Fibroblast of villous mesenchyme (primary cell): ENCODE measurements around the gene ARHGEF5. TPM values are rescaled to one million over a fixed set of nuclear protein-coding genes. Genes with fewer than 3 reads are reported as not detected.

Experiments used
- DNase-seq: peaks from one replicate; pipeline ENCODE4 v3.0.0-alpha.2; 2010; ENCODE audit warnings: low read depth
- H3K4me3 ChIP-seq: 2 replicates; pipeline ENCODE4 v1.5.1; 2011; ENCODE audit warnings: low read depth, mild to moderate bottlenecking, low read length
- total RNA-seq: library from RNA; depleted of rRNA; stranded (reverse); fragments of >200 nt; gene quantifications from 2 replicates; pipeline ENCODE4 v1.2.3, GENCODE V29; 2012
- TF ChIP-seq, protein P1 (sequence below): IDR thresholded peaks from 2 replicates; pipeline ENCODE4 v1.5.1; 2012; ENCODE audit warnings: low read depth, mild to moderate bottlenecking, low read length; ENCODE audit not compliant: insufficient read depth

The ARHGEF5 gene
- total RNA-seq, 1 donor: 3.9 TPM

DNA sequence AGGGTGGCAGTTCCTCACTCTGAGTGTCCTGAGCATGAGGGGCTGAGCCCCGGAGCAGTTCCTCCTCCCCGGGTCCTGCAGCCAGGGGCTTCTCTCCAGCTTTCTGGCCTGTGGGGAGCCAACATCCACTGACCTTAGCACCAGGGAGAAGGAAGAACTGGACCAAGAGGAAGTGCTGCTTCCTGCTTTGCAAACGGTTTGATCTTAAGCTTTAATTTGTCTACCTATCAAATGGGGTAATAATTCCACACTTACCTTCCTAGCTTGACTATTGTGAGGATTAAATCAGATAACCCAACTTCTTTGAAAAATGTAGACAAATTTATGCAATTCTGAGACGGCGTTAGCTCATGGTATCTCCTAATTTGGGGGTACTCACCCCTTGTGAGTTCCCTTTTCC is 46.3 kb downstream of the ARHGEF5 start:
- DNase-seq: no peak

DNA sequence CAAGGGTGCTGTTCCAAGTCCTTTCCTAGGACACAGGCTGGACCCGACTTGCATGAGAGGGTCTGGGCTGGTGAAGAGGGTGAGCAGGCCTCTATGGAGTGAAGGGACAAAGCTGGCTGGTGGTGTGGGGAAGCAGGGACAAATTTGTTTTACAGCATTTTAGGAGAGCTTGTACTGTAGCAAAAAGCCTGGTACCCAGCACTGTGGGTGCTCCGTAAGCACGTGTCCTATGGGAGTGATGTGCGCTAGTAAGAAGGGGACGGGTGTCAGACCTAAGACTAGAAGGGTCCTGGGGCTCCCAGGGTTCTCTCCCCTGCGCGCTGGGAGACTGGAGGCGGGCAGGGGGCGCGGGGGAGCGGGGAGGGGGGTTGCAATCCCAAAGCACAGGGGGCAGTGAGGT is 47.9 kb downstream of the ARHGEF5 start:
- TF ChIP-seq, protein P1, sequence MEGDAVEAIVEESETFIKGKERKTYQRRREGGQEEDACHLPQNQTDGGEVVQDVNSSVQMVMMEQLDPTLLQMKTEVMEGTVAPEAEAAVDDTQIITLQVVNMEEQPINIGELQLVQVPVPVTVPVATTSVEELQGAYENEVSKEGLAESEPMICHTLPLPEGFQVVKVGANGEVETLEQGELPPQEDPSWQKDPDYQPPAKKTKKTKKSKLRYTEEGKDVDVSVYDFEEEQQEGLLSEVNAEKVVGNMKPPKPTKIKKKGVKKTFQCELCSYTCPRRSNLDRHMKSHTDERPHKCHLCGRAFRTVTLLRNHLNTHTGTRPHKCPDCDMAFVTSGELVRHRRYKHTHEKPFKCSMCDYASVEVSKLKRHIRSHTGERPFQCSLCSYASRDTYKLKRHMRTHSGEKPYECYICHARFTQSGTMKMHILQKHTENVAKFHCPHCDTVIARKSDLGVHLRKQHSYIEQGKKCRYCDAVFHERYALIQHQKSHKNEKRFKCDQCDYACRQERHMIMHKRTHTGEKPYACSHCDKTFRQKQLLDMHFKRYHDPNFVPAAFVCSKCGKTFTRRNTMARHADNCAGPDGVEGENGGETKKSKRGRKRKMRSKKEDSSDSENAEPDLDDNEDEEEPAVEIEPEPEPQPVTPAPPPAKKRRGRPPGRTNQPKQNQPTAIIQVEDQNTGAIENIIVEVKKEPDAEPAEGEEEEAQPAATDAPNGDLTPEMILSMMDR: no peak
- H3K4me3 ChIP-seq: no peak overlapping the region
- no peak for DNase-seq

More for the DNA sequence above, 46.3 kb downstream of the ARHGEF5 start:
- no peak overlapping the region for H3K4me3 ChIP-seq
- TF ChIP-seq, protein P1: no peak

DNA sequence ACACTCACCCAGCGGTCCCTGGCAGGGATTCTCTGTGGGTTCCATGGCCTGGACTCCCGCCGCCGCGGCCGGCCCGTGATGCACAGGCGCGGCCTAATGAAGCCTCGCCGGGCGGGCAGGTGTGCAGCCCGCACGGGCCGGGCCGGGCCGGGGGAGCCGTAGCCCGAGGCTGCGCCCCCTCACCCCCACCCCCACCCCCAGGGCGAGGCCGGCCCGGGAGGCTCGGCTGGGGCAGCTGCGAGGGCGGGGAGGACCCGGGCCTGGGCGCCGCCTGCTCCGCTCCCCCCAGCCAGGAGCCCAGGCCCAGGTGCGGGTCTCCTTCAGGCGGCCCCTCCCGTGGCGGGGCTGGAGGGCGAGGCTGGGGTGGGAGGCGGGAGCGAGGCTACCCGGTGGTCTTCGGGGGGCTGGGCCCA is 48.5 kb downstream of the ARHGEF5 start, which contains the start of gene NOBOX:
Gene NOBOX, minus strand, starts transcription at position 45 of the 413 bp plus-strand sequence.
- TF ChIP-seq, protein P1: no peak
- no peak for DNase-seq
- H3K4me3 ChIP-seq: no peak within 1 kb of the TSS

DNA sequence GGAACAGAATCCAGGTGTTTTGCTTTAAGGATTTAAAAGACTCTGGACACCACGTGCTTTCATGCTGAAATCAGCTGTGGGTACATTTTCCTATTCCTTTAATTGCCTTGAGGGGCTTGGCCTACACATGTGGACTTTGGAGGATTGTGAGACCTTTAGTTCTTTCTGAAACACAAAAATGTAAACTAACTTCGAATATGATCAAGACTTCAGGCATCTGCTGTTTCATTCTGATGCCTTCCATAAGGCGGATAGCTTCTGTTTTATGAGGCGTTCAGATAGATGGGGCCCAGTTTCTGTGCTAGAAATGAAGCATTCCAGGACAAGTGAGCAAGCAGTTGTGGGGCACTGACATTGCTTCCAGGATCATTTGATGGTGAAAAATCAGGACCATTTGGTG is 49.7 kb downstream of the ARHGEF5 start:
- peak; percentile 50 for DNase-seq
- H3K4me3 ChIP-seq: no peak overlapping the region
- TF ChIP-seq, protein P1: no peak

DNA sequence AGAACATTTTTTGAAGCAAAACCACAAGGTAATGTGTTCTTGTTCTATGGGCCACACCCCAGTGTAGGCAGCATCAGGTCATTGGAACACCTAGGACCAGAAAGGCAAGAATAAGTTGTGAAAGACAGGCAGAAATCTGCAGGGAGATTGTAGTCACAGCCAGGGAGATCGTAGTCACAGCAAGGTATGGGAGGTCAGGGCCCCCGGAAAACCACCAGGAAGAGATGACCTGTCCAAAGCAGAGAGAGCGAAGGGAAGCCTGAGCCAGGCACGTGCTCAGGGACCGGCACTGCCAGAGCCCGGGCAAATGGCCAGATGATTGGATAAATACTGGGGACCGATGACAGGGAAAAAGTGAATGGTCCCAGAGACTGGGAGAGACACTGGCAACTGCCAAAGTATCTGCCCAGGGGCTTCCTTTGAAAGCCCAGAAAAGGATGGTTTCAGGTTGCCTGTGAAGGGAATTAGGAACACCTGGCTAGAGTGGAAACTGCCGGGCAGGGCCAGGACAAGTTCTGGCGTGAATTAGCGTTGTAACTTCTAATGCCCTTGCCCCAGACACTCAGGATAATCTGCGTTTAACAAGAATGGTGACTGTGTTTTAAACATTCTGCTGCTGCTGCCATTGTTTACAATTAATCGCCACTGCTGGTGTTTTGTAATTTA is 52.2 kb downstream of the ARHGEF5 start:
- no peak for DNase-seq
- TF ChIP-seq, protein P1: no peak
- no peak overlapping the region for H3K4me3 ChIP-seq

DNA sequence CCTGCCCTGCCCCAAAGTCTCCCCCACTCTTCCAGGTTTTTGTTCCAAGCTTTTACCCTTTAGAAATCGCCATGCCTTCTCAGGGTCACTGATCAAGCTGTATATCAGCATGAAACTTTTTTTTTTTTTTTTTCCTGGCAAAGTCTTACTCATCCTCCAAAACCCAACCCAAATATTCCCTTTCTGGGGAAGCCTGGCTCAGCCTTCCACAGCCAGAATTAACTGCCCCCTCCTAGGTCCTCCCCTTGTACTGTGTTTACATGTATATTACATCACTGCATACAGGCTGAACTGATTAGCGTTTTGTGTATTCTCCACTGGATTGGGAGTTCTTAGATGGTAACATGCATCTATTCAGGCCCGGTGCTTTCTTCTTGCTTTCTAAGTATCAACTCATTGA is 52.9 kb downstream of the ARHGEF5 start:
- no peak for DNase-seq
- TF ChIP-seq, protein P1: no peak
- no peak overlapping the region for H3K4me3 ChIP-seq

DNA sequence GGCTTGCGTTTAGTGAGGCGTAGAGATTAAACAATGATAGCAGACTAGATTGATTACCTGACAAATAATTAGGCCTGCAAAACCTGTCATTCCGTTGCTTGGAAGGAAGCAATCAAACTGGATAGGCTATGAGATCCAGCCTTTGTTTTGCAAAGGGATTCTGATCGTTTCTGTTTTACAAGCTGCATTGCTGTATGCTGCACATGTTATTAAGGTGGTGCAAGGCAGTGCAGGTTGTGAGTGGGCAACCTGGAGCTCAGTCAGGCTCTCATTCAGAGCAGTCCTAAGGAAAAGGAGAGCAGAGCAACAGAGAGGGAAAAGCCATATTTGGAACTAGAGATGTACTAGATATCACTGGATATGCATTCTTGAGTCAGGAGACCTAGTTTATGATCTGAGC is 55.2 kb downstream of the ARHGEF5 start:
- no peak overlapping the region for H3K4me3 ChIP-seq
- TF ChIP-seq, protein P1: no peak
- DNase-seq: no peak
